Gastroesophageal sphincter (tissue), 3 donors: ENCODE results near the gene ROR1.

Source experiments
- POLR2AphosphoS5 ChIP-seq: sonication (generic); formaldehyde crosslinking; IDR thresholded peaks from one replicate; pipeline ENCODE4 v1.6.1; 2017; ENCODE audit warnings: antibody characterized with exemption
- TF ChIP-seq, protein P1 (sequence below), 4 experiments: fragments of 200-600 bp in 2 of 4; fragments of 450-650 bp in 2 of 4; sonication (generic) in 1 of 4; IDR thresholded peaks; one replicate each; pipeline ENCODE4 v1.5.1; 2017 to 2019; ENCODE audit warnings: antibody characterized with exemption in 4 of 4, mild to moderate bottlenecking in 2 of 4, moderate library complexity in 2 of 4

DNA sequence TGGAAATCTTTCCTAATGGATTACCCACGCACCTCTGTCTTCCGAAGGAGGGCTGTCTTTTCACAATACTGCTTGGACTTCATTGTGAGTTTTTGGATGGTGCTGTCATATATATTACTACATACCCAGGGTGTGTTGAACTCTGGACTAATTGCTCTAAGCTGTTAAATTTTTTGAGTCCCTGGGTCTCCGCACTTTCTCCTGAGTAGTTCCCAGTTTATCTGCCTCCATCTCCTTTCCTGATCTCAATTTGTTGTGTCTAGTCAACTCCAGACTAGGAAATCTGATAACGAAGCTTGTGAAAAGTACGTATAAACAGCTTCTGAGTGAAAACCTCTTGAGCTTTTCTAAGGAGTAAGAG, 211.1 kb downstream of the ROR1 start:
- TF ChIP-seq, protein P1, sequence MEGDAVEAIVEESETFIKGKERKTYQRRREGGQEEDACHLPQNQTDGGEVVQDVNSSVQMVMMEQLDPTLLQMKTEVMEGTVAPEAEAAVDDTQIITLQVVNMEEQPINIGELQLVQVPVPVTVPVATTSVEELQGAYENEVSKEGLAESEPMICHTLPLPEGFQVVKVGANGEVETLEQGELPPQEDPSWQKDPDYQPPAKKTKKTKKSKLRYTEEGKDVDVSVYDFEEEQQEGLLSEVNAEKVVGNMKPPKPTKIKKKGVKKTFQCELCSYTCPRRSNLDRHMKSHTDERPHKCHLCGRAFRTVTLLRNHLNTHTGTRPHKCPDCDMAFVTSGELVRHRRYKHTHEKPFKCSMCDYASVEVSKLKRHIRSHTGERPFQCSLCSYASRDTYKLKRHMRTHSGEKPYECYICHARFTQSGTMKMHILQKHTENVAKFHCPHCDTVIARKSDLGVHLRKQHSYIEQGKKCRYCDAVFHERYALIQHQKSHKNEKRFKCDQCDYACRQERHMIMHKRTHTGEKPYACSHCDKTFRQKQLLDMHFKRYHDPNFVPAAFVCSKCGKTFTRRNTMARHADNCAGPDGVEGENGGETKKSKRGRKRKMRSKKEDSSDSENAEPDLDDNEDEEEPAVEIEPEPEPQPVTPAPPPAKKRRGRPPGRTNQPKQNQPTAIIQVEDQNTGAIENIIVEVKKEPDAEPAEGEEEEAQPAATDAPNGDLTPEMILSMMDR (IDR thresholded peaks at IDR 0.05): no peak
- no peak for TF ChIP-seq POLR2AphosphoS5
